NCI-H1105 treated with DMSO at 0.1 percent for 48 hours (cell line): ENCODE measurements around the gene TDG.
"Not testable (repeated sequence)": the region's sequence is repeated elsewhere in the genome, so short reads cannot be mapped to it uniquely, and the experiment has no call there.

Experiments used
- DNase-seq: peaks from one replicate; lab custom pipeline; 2025; lab: John Stamatoyannopoulos, UW

TDG gene

DNA sequence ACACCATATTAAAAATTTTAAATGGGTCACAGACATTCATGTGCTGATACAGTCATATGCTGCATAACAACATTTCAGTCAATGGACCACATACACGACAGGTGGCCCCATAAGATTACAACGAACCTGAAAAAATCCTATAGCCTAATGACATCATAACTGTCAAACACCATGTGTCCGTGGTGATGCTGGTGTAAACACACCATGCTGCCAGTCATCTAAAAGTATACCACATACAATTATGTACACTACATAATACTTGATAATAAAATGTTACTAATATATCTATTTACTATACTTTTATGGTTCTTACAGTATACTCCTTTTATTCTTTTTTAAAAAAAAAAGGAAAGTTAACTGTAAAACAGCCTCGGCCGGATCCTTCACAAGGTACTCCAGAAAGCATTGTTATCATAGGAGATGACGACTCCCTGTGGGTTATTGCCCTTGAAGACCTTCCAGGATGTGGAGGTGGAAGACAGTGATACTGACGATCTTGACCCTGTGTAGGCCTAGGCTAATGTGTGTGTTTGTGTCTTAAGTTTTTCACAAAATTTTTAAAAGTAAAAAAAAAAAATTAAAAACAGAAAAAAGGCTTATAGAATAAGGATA is 5.0 kb upstream of the TDG start:
- no peak for DNase-seq

DNA sequence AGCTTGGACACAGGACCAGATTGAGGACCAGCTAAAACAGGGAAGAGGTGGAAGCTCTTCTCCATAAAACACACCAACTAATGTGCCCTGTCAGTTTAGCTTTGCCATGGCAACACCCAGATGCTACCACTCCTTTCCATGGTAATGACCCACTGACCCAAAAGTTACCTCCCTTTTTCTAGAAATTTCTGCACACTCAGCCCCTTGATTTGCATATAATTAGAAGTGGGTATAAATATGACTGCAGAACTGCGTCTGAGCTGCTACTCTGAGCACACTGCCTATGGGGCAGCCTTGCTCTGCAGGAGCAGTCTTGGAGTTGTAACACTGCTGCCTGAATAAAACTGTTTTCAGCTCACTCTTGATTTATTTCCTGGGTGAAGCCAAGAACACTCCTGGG is 3.2 kb upstream of the TDG start:
- no peak for DNase-seq

DNA sequence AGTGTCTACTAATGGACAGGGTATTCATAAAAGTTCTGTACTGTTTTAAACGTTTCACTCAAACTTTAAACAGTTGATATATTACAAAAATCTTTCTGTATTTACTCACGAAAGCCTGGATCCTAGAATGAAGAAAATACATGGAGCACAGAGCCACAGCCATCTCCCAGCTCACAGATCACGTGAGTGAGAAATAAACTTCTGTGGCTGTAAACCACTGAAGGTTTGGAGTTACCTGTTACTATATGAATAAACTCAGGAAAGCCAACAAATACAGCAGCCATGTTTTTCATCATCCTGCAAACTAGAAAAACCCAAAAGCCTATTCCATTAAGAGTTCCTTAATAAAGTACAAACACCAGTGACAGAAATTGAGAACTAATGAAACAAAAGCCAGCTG is 867 bp upstream of the TDG start:
- no peak for DNase-seq

DNA sequence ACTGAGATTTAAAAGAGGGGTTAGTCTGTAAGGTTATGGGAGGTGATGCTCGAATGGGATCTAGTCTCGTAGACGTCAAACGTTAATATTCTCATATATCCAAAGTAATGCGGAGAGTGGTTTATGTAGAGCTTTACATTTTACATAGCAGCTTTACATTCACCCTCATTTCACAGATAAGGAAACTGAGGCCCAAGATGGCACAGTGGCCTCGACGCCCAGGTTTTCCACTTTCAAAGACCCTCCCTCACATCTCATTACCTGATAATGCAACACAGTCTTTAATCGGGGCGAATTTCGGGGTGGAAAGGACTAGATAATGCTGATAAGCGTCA is 450 bp upstream of the TDG start:
- no peak for DNase-seq

DNA sequence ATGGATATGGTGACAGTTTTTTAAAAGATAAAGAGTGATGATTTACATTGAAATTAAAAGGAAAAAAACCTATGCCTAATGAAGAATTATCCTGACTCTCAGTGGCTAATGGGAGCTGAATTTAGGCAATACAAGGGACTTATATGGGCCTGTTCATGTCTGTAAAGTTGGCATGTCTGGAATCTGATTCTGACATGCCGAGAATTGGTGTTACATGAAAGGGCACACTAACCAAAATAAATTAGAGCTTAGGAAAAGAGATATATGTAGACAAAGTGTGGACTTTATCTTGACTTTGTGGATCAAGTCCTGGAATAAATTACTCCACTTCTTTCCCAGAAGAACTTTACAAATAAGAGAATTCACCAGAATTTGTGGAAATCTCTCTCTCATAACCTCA is 1.1 kb downstream of the TDG start:
- DNase-seq = no peak

DNA sequence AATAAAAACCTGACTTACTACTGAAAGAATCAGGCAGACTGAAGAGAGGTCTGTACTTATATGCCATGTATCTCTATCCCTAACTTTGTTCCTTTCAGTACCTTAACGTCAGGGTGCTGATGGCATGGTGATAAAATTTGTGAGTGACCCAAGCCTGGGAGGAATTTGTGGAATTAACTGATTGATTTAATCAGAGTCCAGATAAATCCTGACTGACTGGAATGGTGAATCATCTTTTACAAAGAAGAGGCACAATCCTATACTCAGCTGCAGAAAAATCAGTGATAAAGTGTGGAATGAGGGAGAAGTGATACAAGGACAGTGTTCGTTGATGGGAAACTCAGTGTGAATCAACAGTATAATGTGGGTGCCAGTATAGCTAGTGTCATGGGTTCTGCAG is 3.7 kb downstream of the TDG start:
- DNase-seq = no peak

DNA sequence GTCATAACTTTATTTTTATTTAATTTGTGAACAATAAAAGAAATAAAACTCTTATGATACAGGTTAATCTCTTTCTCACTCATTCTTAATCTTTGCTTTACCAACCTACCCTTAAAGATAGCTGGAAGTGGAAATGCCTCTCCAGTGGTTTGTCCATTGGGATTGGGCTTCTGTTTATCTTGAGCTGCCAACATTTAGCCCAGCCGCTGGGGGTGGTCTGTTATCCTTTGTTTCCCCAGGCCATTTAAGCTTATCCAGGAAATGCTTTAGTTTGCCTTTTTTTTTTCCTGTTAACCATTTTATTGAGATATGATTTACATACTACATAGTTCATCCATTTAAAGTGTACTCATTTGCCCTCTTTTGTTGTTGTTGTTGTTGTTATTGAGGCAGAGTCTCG is 8.2 kb downstream of the TDG start:
- DNase-seq = no peak

DNA sequence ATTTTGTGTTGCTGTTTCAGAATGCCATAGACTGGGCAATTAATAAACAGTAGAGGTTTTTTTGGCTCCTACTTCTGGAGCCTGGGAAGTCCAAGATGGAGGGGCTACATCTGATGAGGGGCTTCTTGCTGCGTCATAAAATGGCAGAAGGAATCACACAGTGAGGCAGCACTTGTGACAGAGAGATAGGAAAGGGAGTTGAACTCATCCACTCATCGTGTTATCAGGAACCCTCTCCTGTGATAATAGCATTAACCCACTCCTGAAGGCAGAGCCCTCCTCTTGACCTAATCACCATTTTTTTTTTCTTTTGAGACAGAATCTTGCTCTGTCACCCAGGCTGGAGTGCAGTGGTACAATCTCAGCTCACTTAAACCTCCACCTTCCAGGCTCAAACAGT is 9.7 kb downstream of the TDG start:
- DNase-seq = no peak

DNA sequence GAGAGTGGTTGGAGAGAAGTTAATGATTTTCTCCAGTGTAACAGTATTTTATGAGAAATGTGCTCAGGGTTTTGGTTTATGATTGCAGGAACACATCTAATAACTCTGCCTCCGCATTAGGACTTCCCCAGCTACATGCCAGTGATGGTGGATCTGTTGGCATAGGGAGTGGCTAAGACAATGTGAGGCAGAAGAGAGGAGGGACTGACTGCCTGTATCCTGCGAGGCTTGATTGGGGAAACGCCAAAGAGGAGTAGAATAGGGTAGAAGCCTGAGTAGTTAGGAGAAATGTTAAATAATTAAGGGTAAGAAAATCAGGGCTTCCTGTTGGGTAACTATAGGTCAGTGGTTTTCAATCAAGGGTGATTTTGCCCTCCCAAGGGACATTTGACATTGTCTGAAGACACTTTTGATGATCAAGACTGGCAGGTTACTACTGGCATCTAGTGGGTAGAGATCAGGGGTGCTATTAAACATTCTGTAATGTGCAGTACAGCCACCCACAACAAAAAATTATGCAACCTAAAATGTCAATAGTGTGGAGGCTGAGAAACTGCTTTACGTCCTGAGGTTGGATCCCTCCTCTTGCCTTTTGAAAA is 12.8 kb downstream of the TDG start:
- no peak for DNase-seq

DNA sequence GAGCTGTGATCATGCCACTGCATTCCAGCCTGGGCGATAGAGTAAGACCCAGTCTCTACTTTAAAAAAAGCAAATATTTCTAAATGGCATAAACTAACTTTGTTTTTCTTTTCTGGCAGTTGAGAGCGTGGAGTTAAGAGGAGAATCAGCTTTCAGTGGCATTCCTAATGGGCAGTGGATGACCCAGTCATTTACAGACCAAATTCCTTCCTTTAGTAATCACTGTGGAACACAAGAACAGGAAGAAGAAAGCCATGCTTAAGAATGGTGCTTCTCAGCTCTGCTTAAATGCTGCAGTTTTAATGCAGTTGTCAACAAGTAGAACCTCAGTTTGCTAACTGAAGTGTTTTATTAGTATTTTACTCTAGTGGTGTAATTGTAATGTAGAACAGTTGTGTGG is 21.2 kb downstream of the TDG start:
- DNase-seq = no peak

DNA sequence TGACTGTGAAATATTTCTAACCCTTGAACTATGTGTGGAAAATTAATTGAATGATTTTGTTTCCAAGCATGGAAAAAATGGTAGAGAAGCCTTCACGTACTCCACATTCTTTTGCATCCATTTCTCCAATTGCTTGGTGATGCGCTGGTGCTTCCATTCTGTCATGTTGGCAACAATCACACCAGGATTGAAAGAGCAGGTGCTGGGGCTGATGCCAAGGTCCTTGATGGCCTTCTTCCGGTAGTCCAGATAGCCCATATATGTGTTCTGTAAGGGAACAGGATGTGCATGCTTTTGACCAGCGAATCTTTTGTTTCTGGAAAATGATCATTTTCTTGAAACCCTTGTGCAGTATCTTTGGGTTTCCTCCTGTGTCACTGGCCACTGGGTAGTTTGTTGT is 28.6 kb downstream of the TDG start:
- DNase-seq = no peak

DNA sequence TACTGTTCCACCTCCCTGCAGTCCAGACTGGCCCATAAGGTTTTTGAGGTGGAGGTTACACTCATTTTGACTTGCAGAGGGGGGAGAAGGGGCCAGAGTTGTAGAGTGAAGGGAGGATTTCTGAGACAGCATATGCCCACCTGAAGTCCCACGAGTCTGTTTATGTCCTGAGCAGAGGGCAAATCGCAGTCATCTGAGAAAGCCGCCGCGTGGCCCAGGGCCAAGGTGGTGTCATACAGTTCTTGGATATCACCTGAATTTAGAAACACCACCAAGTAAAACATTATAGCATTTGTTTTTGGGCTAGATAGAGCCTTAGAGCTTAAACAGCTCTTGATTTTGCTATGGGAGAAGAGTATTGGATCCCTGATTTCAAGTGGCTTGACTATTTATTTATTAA is 30.9 kb downstream of the TDG start:
- DNase-seq = no peak

DNA sequence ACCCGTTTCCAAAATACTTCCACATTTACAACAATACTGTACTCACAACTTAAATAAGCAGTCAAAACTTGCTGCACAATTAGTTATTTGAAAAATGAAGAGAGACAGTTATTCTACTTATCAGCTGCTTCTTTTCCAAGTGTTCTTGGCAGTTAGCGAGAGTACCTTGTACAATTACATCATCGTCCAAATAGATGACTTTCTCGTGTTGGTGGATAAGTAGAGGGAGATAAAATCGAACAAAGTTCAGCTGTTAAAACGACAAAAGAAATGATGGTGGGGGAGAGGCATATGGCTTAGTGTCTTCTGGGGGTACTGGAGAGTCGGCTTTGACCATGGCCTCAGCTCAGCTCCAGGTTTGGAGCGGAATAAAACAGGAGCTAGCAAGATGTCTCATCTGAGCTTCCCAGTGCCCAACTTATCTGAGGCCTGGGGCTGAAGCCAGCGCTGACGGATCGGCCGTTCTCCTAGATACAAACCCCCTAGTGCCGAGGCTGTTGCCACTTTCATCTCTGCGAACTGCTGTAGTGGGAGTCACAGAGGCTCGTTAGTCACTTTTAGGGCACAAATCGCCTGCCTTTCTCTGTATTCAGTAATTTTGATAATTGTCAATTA is 31.7 kb downstream of the TDG start:
- no peak for DNase-seq

DNA sequence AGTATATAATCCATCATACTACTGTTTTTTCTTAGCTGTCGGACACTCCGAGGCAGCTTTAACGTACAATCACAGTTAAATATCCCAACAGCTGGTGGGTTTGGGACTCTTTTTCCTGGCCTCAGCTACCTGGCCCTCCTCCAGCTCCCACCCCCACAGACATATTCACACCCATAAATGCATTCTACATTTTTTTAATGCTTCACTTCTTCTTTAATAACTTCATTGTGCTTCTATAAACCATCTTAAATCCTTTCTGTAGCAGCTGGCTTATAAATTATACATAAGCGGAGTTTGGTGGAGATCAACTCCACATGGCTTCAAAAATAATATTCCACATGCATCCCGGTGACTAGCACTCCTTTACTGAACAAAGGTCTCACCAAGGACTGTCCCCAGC is 33.3 kb downstream of the TDG start:
- no peak for DNase-seq

DNA sequence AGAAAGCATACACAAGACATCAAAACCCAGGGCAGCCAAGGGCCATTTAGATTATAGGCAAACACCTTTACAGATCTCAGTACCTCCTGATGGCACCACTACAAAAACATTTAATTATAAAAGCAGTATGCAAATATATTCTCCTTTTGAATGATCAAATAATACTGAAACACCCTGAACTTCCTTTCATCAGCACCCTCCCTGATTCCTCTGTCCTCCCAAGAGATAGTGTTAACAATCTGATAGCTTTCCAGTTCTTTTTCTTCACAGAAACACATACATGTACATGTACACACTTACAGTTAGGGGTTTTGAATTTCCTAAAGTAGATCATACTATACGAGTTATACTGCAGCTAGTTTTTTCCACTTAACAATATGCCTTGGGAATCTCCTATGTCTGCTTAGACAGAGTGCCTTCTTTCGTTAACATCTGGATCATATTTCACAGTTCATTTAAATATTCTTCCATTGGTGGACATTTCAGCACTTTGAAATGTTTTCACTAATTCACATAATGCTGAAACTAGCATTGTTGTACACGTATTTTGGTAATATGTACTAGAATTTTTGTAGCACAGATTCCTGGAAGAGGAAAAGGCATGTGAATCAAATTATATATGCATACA is 35.2 kb downstream of the TDG start:
- DNase-seq = no peak

DNA sequence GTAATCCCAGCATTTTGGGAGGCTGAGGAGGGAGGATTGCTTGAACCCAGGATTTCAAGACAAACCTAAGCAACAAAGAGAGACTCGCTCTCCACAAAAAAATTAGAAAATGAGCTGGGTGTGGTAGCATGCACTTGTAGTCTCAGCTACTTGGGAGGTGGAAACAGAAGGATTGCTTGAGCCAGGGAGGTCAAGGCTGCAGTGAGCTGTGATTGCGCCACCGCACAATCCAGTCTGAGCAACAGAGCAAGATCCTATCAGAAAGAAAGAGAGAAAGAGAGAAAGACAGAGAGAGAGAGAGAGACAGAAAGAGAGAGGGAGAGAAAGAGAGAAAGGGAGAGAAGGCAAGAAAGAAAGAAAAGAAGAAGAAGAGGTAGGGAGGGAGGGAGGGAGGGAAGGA is 37.0 kb downstream of the TDG start:
- no peak for DNase-seq

DNA sequence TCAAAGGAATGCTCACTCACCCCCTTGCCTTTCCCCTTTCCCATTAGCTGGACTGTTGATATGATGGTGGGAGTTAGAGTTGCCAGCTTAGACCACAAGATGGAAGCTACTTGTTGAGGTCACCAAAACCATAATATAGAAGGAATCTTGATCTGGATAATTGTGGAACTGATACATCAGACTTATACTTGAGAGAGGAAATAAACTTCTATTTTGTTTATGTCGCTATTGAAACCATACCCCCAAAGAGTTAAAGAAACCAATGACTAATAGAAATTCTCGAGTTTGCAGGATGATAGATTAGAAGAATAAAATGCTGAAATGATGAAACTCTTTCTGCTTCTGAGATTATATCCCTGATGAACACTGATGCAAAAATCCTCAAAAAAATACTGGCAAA is 37.9 kb downstream of the TDG start:
- DNase-seq = no peak

DNA sequence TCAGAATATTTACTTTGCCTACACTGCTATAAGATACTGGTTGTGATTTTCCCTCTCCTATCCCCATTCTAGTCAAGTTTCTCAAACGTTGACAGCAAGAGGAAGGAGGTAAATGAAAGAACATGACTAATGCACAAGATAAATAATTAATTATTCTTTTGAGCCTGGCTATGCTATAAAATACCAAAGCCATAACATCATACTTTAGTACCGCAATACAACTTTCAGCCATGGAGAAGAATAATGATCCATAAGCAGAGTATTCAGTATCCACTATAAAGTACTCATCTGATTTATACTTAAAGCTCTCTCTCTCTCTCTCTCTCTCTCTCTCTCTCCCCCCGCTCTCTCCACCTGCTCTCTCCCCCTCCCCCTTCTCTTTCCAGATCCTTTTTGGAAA is 41.3 kb downstream of the TDG start:
- DNase-seq = no peak

DNA sequence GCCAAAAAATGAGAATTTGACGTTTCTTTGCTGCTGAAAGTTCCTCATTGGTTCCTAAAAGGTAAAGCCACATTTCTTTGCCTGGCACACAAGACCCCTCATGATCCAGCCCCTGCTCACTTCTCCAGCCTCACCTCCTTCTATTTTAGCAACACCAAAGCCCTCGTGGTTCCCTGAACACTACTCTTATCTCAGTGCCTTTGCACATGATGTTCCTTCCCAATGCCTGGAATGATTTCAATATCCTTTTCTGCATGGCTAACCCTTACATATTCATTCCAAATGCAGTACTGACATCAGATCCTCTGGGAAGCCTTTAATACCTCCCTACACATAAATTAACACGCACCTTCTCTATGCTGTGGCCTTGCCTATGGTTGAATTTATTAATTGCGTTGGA is 44.4 kb downstream of the TDG start:
- no peak for DNase-seq

DNA sequence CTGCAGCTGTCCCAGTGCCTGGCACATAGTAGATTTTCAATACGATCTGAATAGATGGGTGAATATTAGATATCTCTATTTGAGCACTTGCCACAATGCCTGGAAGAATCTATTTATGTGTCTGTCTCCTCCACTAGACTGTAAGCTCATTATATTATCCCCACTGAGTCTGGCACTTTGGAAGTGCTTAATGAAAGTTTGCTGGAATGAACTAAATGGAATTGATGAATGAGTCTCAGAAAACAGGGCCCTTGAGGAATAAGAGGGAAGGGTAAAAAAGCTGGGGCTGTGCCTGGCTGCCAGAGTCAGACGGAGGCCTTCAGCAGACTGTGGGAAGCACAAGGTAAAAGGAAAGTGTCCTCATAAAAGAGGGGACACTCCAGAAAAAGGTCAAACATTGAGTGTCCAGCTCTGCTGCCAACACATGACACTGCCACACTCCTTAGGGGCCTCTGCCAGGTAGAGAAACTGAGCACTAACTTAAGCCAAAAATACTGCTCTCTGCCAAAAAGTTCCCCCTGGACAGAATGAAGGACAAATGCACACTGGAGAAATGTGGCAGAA is 45.0 kb downstream of the TDG start:
- no peak for DNase-seq

DNA sequence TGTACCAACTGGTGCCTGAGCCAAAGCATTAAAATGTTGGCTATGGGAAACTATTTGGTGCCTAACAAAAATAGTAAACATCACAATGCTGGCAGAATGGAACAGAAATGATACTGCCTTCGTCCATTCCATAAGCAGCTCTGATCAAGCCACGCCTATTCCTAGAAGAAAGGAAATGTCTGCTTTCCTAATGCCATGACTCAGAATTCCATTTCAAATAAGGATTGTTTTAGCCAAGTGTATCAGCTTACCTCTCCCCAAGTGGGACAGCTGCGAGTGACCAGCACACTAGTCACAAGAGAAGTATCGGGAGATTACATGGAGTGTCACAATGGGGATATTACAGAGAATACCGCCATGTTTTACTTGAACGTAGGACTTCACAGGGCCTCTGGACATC is 45.6 kb downstream of the TDG start:
- DNase-seq = no peak

DNA sequence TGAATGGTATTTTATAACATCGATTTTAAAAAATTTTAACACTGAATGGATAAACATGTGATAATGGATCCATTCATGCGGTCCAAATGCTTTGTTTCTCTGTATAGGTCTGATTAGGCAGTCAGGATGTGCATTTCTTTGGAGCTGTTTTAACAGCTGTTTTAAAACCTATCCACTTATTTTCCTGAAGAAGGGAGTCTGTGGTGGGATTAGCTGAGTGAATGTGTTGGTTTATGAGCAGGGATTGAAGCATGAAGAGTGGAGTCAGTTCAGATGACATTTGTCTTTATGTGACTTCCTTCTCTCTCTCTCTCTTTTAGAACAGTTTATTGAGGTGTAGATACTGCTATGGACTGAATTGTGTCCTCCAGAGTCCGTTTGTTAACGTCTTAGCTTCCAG is 46.7 kb downstream of the TDG start:
- DNase-seq = no peak

DNA sequence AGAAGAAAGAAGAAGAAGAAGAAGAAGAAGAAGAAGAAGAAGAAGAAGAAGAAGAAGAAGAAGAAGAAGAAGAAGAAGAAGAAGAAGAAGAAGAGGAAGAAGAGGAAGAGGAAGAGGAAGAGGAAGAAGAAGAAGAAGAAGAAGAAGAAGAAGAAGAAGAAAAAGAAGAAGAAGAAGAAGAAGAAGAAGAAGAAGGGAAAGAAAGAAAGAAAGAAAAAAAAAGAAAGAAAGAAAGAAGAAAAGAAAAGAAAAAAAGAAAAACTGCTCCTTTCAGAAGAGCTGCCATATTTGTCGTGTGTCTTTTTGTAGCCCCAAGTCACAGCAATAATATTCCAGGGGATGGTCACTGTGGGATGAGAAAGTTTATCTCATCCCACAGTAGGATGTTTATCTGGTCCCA is 56.2 kb downstream of the TDG start:
- DNase-seq = not testable (repeated sequence)

DNA sequence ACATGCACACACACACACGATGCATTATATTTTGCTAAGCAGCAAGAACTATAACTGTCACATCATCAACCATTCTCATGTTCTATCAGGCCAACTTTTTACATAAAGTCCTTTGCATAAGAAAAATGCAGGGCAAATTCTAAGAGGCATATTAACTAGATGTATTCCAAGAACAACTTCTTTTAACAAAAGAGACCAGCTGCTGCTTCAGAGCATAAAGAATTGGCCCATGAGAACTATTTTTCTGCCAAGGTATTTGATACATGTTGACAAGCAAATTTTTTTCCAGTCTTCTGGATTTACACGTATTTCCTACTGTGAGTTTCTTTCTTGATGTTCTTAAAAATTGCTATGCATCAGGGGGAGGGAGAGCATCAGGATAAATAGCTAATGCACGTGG is 57.1 kb downstream of the TDG start:
- no peak for DNase-seq
